GM19043 (cell line): ENCODE measurements around the gene MBD3L2.
"Not testable (repeated sequence)": the region's sequence is repeated elsewhere in the genome, so short reads cannot be mapped to it uniquely, and the experiment has no call there.

ENCODE experiments used
- ATAC-seq: cut with Tn5 transposase; IDR thresholded peaks from one replicate; pipeline ENCODE4 v1.9.1; 2021; ENCODE audit warnings: low read depth; ENCODE audit not compliant: unreplicated experiment

The MBD3L2 gene

GRCh38 chr19:7049021-7049420 is at the start of gene MBD3L2:
Gene MBD3L2, plus strand, starts transcription at chr19:7049321. Its CDS starts 53 bp downstream, at chr19:7049374.
- ATAC-seq = not testable (repeated sequence)

- ATAC-seq = no peak
These were observed 49.2 kb upstream of the MBD3L2 start for GRCh38 chr19:6999933-7000332.

- no peak for ATAC-seq
These were observed 48.8 kb upstream of the MBD3L2 start for GRCh38 chr19:7000333-7000732.

GRCh38 chr19:7000816-7001215 is 48.3 kb upstream of the MBD3L2 start:
- no peak for ATAC-seq

- ATAC-seq = no peak
These were observed 44.7 kb upstream of the MBD3L2 start for GRCh38 chr19:7004313-7004931.

GRCh38 chr19:7006135-7006704 is 42.9 kb upstream of the MBD3L2 start:
- ATAC-seq = no peak

- no peak for ATAC-seq
These were observed 41.3 kb upstream of the MBD3L2 start for GRCh38 chr19:7007859-7008258.

- ATAC-seq = no peak
These were observed 38.2 kb upstream of the MBD3L2 start for GRCh38 chr19:7010722-7011593.

- ATAC-seq = no peak
These were observed 35.4 kb upstream of the MBD3L2 start for GRCh38 chr19:7013678-7014077.

GRCh38 chr19:7018828-7019227 is 30.3 kb upstream of the MBD3L2 start:
- no peak for ATAC-seq

- not testable (repeated sequence) for ATAC-seq
These were observed 27.8 kb upstream of the MBD3L2 start, which contains the start of gene MBD3L2B for GRCh38 chr19:7021331-7021730. Gene MBD3L2B, minus strand, starts transcription at chr19:7021431. Its CDS starts 34 bp downstream, at chr19:7021397.

GRCh38 chr19:7028790-7029189 is 20.3 kb upstream of the MBD3L2 start:
- ATAC-seq = not testable (repeated sequence)

- ATAC-seq = not testable (repeated sequence)
These were observed 18.8 kb upstream of the MBD3L2 start, which contains the start of gene MBD3L5 for GRCh38 chr19:7030278-7030677. Gene MBD3L5, plus strand, starts transcription at chr19:7030578. Its CDS starts 34 bp downstream, at chr19:7030612.

GRCh38 chr19:7040079-7040478 is 9.0 kb upstream of the MBD3L2 start, which contains the start of gene MBD3L4:
Gene MBD3L4, minus strand, starts transcription at chr19:7040179. Its CDS starts 35 bp downstream, at chr19:7040144.
- not testable (repeated sequence) for ATAC-seq

- ATAC-seq = not testable (repeated sequence)
These were observed 7.6 kb upstream of the MBD3L2 start for GRCh38 chr19:7041563-7041962.

GRCh38 chr19:7051421-7051820 is 2.3 kb downstream of the MBD3L2 start:
- not testable (repeated sequence) for ATAC-seq

- ATAC-seq = not testable (repeated sequence)
These were observed 3.8 kb downstream of the MBD3L2 start for GRCh38 chr19:7052896-7053295.

- not testable (repeated sequence) for ATAC-seq
These were observed 5.7 kb downstream of the MBD3L2 start for GRCh38 chr19:7054635-7055368.

- not testable (repeated sequence) for ATAC-seq
These were observed 6.6 kb downstream of the MBD3L2 start for GRCh38 chr19:7055679-7056078.

GRCh38 chr19:7056371-7056770 is 7.2 kb downstream of the MBD3L2 start:
- not testable (repeated sequence) for ATAC-seq
